Inflammatory macrophage (primary cell): ENCODE results near the gene PRLHR.

Experiments used
- DNase-seq, 2 donors: peaks; one replicate each; pipeline ENCODE4 v3.0.0-alpha.2; 2020 to 2022

PRLHR gene

GRCh38 chr10:118586911-118587310, 8.5 kb downstream of the PRLHR start:
- DNase-seq = no peak

- no peak for DNase-seq
These were observed 9.7 kb downstream of the PRLHR start for GRCh38 chr10:118585794-118586193.

GRCh38 chr10:118585234-118585633, 10.2 kb downstream of the PRLHR start:
- DNase-seq = no peak

GRCh38 chr10:118584181-118584954, 11.1 kb downstream of the PRLHR start:
- DNase-seq = no peak

GRCh38 chr10:118583611-118584010, 11.8 kb downstream of the PRLHR start:
- DNase-seq = no peak

- no peak for DNase-seq
These were observed 12.9 kb downstream of the PRLHR start for GRCh38 chr10:118582511-118582910.

- no peak for DNase-seq
These were observed 14.1 kb downstream of the PRLHR start for GRCh38 chr10:118581340-118581739.

- DNase-seq = no peak
These were observed 14.7 kb downstream of the PRLHR start for GRCh38 chr10:118580702-118581101.

GRCh38 chr10:118573512-118573911, 21.9 kb downstream of the PRLHR start:
- DNase-seq = no peak

- no peak for DNase-seq
These were observed 23.0 kb downstream of the PRLHR start for GRCh38 chr10:118572256-118573041.

- no peak for DNase-seq
These were observed 24.3 kb downstream of the PRLHR start for GRCh38 chr10:118571123-118571522.

- DNase-seq = no peak
These were observed 24.9 kb downstream of the PRLHR start for GRCh38 chr10:118570591-118570990.

- no peak for DNase-seq
These were observed 25.6 kb downstream of the PRLHR start for GRCh38 chr10:118569882-118570252.

GRCh38 chr10:118569241-118569881, 26.1 kb downstream of the PRLHR start:
- no peak for DNase-seq

GRCh38 chr10:118568327-118568848, 27.1 kb downstream of the PRLHR start:
- peak; percentile 75 to 78 for DNase-seq

GRCh38 chr10:118567701-118568248, 27.7 kb downstream of the PRLHR start:
- no peak for DNase-seq

- DNase-seq = no peak
These were observed 28.5 kb downstream of the PRLHR start for GRCh38 chr10:118566911-118567310.

- no peak for DNase-seq
These were observed 30.0 kb downstream of the PRLHR start for GRCh38 chr10:118565301-118566075.

GRCh38 chr10:118564652-118565051, 30.8 kb downstream of the PRLHR start:
- DNase-seq = no peak

GRCh38 chr10:118564114-118564513, 31.3 kb downstream of the PRLHR start:
- no peak for DNase-seq

GRCh38 chr10:118563373-118563890, 32.0 kb downstream of the PRLHR start:
- DNase-seq = no peak

- DNase-seq = peak in 1 of 2 donors; percentile 71
These were observed 32.6 kb downstream of the PRLHR start for GRCh38 chr10:118562851-118563250.
